Stimulated activated CD4-positive, alpha-beta T cell treated with anti-CD3 and anti-CD28 coated beads, Interleukin-4, amount 100 ng/mL, for 4 hours (primary cell): ENCODE measurements around the gene ZNF506.
"Not testable (repeated sequence)": the region's sequence is repeated elsewhere in the genome, so short reads cannot be mapped to it uniquely, and the experiment has no call there.

Source experiments
- DNase-seq, 2 experiments: peaks; one replicate each; pipeline ENCODE4 v3.0.0-alpha.2; 2020

ZNF506 gene

GRCh38 chr19:19821366-19821951 is at the start of gene ZNF506:
TSS of gene ZNF506 (minus strand) at chr19:19821750. CDS start at chr19:19821603, 147 bp downstream.
- peak; percentile 93 to 96 for DNase-seq

DNA sequence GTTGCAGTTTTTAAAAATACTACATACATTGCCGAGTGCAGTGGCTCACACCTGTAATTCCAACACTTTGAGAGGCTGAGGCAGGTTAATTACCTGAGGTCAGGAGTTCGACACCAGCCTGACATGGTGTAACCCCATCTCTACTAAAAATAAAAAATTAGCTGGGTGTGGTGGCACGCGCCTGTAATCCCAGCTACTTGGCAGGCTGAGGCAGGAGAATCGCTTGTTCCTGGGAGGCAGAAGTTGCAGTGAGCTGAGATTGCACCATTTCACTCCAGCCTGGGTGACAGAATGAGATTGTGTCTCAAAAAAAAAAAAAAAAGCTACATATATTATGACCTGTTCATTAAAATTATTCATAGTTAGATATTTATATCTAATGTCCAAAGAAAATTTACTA is 48.5 kb upstream of the ZNF506 start:
- DNase-seq: not testable (repeated sequence)

DNA sequence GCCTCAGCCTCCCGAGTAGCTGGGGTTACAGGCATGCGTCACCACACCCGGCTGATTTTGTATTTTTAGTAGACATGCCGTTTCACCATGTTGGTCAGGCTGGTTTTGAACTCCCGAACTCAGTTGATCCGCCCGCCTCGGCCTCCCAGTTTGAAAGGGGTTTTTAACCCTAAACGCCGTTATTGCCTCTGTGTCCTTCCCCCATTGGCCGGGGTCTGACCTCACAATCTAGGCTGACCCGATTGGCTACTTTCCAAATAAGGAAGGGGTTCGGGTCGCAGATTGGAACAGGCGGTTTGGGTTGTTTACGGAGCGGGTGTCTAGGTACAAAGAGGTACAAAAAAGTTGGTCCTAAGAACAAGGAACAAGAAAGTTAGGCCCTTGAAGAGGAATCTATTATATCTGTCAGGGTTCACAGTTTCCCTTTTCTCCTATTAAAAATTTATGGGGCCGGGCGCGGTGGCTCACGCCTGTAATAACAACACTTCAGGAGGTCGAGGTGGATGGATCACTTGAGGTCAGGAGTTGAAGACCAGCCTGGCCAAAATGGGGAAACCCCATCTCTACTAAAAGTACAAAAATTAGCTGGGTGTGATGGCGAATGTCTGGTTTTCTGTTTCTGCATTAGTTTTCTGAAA is 45.2 kb upstream of the ZNF506 start:
- DNase-seq: peak; percentile 18 to 26

- peak; percentile 91 to 93 for DNase-seq
Measured at GRCh38 chr19:19865750-19866610, 44.4 kb upstream of the ZNF506 start, which contains the start of gene ZNF253. TSS of gene ZNF253 (plus strand) at chr19:19865882. CDS start at chr19:19865997, 115 bp downstream.

GRCh38 chr19:19860756-19861390 is 39.3 kb upstream of the ZNF506 start:
- peak; percentile 18 to 45 for DNase-seq

DNA sequence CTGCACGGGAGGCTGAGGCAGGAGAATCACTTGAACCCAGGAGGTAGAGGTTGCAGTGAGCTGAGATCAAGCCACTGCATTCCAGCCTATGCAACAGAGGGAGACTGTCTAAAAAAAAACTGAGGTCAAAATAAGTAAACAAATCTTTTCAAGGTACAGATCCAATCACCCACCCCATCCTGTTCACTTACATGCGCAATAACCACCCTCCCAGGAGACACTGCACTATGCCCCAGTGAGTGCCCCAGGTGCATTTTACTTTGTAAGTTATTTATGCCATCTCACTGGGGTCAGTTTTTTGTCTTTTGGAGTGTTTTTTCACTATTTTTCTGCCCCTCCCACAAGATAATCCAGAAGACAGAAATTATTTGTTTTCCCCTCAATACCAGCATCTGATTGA is 37.2 kb upstream of the ZNF506 start:
- no peak for DNase-seq

- not testable (repeated sequence) for DNase-seq
Measured at GRCh38 chr19:19851740-19852139, 30.2 kb upstream of the ZNF506 start.

GRCh38 chr19:19849056-19849455 is 27.5 kb upstream of the ZNF506 start:
- DNase-seq: no peak

DNA sequence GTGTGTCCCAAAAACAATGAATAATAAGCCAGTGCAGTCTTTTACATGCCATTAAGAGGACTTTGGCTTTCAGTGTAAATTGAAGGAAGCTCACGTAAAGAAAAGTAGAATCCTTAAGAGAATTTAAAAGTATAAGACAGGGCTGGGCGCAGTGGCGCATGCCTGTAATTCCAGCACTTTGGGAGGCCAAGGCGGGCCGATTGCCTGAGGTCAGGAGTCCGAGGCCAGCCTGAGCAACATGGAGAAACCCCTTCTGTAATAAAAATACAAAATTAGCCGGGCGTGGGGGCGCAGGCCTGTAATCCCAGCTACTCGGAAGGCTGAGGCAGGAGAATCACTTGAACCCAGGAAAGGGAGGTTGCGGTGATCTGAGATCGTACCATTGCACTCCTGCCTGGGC is 26.2 kb upstream of the ZNF506 start:
- no peak for DNase-seq

DNA sequence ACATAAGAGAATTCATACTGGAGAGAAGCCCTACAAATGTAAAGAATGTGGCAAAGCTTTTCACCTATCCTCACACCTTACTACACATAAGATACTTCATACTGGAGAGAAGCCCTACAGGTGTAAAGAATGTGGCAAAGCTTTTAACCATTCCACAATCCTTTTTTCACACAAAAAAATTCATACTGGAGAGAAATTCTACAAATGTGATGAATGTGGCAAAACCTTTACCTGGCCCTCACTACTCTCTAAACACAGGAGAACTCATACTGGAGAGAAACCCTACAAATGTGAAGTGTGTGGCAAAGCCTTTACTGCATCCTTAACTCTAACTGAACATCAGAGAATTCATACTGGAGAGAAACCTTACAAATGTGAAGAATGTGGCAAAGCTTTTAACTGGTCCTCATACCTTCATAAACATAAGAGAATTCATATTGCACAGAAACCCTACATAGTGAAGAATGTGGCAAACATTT is 14.0 kb upstream of the ZNF506 start:
- DNase-seq: no peak

GRCh38 chr19:19826875-19827274 is 5.3 kb upstream of the ZNF506 start:
- DNase-seq: no peak

DNA sequence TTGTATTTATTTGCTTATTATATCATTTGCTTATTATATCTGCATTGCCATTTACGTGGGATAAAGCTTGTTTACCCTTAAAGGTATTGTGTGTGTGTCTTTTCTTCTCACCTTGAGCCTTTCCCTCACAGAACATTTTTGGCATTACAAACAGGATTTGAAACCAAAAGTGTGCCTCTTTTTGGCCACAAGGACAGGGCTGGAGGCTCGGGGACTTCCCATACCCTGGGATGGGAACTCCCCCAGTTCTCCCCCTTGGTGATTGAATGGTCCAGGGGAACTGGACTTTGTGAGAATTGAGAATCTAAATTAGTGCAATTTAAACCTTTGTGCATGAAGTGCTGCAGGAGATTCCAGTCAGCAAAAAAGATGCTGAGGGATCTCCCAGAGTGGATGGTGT is 2.4 kb upstream of the ZNF506 start:
- DNase-seq: no peak

- DNase-seq: not testable (repeated sequence)
Measured at GRCh38 chr19:19821976-19822375, 426 bp upstream of the ZNF506 start.

DNA sequence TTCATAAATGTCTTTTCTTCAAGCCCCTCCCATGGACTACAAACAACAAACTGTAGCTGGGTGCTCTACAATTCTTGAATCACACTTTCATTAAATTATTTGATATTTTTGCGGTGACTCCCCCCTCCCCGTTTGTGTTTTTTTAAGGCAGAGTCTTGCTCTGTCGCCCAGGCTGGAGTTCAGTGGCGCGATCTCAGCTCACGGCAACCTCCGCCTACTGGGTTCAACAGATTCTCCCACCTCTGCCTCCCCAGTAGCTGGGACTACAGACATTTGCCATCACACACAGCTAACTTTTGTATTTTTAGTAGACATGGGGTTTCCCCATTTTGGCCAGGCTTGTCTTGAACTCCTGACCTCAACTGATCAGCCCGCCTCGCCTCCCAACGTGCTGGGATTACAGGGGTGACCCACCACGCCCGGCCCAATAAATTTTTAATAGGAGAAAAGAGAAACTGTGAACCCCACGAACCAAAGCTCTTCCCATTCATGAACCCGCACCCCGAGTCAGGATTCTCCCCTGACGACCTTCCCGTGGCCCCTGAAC is 703 bp downstream of the ZNF506 start:
- no peak for DNase-seq

GRCh38 chr19:19817357-19817756 is 4.2 kb downstream of the ZNF506 start:
- peak in 1 of 2 experiments; percentile 50 for DNase-seq

GRCh38 chr19:19816679-19817078 is 4.9 kb downstream of the ZNF506 start:
- DNase-seq: no peak

DNA sequence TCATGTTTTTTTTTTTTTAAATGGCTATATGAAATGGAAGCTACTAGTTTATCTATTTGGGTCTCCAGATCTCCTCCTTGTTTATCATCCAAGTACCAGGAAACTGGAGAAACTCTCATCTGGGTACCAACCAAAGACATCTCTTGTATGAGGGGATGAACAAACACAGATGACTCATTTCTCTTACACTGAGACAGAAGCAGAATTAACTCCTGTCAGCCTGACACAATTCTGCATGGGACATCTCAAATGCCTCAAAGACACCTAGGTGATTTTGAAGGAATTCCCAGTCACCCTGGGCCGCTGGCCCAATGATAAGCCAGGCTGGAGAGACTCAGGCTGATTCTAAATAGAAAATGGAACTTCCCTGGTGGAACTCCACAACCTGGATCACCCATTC is 9.6 kb downstream of the ZNF506 start:
- DNase-seq: not testable (repeated sequence)

- no peak for DNase-seq
Measured at GRCh38 chr19:19805480-19805879, 16.1 kb downstream of the ZNF506 start.

GRCh38 chr19:19788015-19788414 is 33.5 kb downstream of the ZNF506 start:
- no peak for DNase-seq

DNA sequence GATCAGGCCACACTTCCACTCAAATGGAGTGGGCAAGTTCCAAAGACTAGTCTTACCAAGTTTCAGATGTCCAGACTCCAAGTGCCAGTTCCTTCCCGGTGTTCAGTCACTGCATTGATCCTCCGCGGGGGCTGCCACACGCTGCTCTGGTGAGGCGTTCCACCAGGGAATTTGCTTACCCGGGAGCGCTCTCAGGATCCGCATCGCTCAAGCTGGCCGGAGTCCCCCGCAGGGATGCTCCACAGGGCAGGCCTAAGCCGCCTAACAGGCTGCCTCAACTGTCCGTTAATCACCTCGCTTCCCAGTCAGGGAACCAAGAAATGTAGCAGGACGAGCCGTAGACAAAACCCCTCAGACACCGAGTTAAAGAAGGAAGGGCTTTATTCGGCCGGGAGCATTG is 36.1 kb downstream of the ZNF506 start:
- DNase-seq: not testable (repeated sequence)

DNA sequence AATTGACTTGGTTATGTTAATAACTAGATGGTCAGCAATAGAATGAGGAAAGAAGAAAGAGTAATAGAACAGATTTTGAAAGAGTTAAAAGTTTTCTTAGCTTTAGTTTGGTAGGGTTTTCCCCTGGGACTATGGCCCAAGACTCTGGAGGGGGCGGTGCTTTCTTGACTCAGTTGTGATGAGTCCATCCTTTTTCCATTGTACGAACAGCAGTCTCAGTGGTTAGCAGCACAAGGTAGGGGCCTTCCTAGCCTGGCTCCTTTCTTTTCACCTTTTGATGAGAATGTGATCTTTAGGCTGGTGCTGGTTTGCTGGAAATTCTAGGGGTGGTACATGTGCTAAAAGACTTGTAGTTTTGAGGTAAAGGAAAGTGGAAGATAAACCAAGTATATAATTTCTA is 38.8 kb downstream of the ZNF506 start:
- peak; percentile 27 to 43 for DNase-seq

DNA sequence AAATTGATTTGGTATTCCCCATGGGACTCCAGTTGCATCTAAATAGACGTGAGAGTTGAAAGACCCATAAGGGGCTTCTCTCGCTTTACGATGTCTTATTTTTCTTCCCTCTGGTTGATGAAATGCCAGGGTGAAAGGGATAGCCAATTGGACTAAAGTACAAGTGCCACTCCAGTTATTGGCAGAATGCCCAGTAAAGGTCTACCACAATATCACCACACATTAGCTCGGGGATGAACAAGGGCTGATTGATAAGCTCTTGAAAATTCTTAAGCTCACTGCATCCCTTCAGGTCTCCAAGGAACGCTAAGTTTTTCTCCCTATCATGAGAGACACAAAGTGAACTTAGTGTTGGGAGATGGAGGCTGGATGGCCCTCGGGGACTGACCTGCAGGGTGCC is 39.8 kb downstream of the ZNF506 start:
- DNase-seq: not testable (repeated sequence)

DNA sequence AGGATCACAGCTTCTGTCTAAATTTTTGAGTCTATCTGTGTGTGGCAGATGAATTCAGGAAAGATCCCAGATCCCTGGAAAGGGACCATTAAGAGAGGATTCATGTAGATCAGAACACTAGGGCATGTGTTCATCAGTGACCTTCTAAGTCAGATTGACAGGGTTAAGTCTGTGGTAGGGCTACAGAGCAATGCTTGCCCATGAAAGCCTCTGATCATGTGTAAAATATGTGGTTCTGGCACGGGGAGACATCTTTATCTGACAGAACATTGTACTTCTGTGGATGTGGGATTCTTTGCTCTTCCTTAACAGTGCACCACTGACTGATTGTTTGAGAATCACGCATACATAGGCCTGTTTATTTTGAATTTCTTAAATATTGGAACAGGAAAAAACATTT is 42.9 kb downstream of the ZNF506 start:
- no peak for DNase-seq
